HK-2 (cell line): ENCODE results near the gene ENSA.
A peak's percentile ranks its signal among the peaks of the same experiment; 100 is the strongest.
"Not testable (repeated sequence)": the region's sequence is repeated elsewhere in the genome, so short reads cannot be mapped to it uniquely, and the experiment has no call there.

Experiments
- DNase-seq: peaks from one replicate; pipeline ENCODE4 v3.0.0-alpha.2; 2018; ENCODE audit not compliant: unreplicated experiment

Gene ENSA, protein sequence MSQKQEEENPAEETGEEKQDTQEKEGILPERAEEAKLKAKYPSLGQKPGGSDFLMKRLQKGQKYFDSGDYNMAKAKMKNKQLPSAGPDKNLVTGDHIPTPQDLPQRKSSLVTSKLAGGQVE

DNA sequence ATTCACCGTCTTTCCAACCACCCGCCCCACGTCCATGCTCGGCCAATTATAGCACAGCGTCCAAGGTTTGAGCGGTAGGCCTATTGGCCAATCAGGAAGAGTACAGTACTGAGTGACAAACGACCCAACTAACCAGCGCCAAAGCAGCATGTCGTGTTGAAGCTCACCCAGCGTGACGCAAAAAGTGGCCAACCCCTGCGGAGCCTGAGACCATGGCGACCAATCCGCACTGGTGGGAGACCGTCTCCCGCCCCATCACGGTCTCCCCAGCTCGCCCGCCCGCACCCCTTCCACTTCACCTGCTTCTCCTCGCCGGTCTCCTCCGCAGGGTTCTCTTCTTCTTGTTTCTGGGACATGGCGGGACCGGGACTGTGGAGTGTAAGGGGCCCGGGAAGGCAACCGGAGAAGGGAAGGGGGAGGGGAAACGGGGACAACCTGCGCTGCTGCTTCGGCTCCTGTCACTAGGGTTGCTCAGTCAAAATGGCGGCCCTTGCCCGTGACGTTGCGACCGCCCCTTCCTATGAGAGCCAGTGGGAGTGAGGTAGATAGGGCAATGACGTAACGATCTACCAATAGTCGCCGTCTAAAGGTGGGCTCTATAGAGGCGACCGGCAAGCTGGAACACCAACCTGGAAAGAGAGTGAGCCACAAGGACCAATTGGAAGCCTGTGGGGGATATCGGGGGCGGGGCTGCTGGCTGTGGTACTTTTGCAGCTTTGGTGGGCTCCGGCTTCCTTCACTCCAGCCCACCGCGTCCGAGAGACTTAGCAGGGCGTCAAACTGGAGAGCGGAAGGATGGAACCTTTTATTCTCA is at the start of gene ENSA:
TSS of gene ENSA (minus strand) at position 498 of the 814 bp plus-strand sequence. CDS start at position 356, 142 bp downstream.
- peak; percentile 96 for DNase-seq

DNA sequence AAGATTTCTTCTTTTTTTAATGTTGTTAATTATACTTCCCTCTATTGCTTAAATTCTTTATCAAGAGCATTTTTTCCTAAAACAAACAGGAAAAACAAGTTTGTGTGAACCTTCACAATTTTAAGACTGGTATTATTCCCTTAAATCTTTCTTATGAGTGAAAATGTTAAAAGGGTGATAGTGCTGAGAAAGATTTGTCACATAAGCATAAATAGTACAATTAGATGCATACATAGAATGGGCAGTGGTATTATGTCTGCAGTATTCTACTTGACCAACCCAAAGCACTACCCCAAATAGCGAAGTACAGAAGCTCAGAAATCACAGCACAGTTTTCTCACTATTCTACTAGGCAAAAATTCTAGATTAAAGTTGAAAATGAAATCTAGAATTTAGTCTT is 49.6 kb upstream of the ENSA start:
- DNase-seq: no peak

DNA sequence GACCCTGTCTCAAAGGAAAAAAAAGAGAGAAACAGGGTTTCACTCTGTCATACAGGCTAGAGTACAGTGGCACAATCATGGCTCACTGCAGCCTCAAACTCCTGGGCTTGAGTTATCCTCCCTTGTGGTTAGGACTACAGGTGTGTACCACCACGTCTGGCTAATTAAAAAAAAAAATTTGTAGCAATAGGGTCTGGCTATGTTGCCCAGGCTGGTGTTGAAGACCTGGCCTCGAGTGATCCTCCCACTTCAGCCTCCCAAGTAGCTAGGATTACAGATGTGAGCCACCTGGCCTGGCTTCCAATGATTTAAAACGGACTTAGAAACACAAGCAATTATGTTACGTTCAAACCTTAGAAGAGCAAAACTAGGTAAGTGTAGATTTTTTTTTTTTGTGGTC is 45.5 kb upstream of the ENSA start:
- no peak for DNase-seq

DNA sequence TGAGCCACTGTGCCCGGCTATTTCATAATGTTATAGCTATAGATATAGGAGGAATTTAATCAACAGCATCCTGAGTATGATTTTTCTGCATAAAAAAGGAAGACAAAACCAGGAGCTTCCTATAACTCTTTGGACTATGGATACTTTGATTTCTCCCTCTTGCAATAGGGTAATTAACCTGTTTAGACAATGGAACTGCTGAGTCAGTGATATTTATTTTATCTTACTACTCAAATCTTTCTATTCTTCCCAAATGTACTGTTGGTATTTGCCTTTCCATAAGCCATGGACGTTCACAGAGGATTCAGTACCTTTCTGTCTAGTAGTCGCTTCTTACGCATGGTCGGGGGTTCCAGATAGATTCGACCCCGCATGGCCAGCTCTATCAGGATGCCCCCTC is 33.9 kb upstream of the ENSA start:
- DNase-seq: no peak

DNA sequence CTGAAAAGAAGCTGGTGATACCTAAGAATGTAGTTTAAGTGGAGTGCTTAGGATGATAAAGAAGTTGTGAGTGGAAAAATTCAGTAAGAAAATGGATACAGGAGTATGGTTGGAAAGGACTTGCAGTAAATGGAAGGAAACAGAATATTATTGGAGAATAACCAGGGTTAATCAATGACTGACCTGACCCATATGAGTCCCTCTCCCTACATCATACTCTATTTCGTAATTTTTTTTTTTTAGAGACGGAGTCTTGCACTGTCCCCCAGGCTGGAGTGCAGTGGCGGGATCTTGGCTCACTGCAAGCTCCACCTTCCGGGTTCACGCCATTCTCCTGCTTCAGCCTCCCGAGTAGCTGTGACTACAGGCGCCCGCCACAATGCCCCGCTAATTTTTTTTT is 33.4 kb upstream of the ENSA start:
- no peak for DNase-seq

DNA sequence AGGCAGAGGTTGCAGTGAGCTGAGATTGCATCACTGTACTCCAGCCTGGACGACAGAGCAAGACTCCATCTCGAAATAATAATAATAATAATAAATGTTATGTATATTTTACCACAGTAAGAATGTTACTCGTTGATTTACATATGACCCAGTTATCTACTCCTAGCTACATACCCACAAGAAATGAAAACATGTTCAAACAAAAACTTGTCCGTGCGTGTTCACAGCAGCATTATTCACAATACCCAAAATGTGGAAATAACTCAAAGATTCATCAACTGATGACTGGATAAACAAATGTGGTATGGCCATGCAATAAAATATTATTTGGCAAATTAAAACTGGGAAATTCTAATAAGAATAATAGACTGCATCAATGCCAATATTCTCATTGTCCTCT is 31.7 kb upstream of the ENSA start:
- DNase-seq: no peak

DNA sequence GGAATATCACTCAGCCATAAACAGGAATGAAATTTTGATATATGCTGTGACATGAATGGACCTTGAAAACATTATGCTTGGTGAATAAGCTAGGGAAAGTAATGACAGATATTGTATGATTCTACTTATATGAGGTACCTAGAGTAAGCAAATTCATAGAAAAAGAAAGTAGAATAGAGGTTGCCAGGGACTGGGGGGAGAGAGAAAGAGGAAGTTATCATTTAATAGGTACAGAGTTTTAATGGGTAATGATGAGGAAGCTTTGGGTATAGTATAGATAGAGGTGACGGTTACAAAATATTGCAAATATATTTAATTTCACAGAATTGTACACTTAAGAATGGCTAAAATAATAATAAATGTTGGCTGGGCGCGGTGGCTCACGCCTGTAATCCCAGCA is 31.2 kb upstream of the ENSA start:
- DNase-seq: no peak

DNA sequence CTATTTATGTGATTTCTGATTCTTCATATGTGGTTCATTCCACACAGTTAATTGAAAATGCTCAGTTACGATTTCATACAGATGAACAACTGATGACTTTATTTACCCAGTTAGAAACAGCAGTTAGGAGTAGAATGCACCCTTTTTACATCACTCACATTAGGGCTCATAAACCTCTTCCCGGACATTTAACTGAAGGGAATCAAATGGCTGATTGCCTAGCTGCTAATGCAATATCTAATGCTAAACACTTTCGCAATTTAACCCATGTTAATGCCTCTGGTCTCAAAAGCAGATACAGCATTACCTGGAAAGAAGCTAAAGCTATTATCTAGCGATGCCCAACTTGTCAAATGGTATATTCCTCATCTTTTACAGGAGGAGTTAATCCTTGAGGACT is 27.7 kb upstream of the ENSA start:
- not testable (repeated sequence) for DNase-seq

DNA sequence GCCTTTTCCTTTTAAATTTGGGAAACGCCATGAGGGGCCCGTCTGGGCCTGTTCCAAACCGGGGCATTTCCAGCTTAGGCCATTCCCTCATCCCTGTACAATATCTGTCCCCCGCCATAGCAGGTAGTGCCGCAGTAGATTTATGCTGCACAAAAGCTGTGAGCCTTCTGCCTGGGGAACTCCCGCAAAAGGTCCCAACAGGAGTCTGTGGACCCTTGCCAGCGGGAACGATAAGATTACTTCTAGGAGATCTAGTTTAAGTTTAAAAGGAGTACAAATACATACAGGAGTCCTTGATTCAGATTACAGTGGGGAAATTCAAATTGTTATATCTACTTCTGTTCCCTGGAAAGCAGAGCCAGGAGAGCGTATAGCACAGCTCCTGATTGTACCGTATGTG is 25.2 kb upstream of the ENSA start:
- DNase-seq: not testable (repeated sequence)

DNA sequence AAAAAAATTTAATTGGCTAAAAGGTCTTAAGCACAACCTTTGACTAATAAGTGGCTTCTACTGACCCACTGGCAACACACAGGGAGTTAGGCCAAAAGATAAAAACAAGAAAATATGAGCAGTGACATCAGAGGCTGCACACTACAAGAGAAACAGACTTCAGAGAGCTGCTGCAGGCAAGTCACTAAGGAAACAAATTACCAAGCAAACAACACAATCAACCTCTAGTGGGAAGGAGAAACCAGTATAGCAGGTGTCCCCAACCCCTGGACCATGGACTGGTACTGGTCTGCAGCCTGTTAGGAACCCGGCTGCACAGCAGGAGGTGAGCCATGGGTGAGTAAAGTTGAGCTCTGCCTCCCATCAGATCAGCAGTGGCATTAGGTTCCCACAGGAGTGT is 20.8 kb upstream of the ENSA start:
- no peak for DNase-seq

DNA sequence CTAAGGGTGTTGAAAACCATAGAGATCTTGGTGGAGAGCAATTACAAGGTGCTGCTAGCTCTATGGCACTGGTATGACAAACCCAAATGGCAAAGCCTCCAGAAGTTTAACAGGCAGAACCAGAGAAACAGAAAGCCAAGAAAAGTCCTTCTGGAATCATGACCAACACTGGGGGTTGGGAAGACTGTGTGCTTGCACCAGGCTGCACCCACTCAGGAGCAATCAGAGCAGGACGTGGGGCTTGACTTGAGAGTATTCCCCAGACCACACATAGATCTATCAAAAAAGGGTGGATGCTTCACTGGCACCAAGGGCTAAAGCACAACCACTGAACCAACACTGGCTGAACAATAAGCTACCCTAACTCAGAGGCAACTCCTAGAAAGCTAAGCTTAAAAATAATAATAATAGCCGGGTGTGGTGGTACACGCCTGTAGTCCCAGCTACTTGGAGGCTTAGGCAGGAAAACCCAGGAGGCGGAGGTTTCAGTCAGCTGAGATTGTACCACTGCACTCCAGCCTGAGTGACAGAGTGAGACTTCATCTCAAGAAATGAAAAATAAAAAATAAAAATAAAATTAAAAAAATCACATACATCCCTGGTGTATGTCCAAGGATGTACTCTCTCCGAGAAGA is 20.1 kb upstream of the ENSA start:
- no peak for DNase-seq

DNA sequence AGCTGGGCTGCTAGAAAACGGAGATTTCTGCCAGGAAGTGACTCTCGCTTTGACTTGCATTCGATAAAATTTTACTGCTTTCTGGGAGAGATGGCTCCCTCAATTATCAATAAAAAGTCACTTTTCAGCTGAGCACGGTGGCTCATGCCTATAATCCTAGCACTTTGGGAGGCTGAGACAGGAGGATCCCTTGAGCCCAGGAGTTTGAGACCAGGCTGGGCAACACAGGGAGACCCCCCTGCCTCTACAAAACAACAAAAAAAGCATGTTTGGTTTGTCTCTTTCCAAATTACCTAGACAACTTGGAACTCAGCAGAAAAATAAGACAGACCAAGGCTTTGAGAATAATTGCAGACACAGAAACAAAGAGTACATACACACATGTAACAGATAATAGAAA is 12.9 kb upstream of the ENSA start:
- DNase-seq: no peak

DNA sequence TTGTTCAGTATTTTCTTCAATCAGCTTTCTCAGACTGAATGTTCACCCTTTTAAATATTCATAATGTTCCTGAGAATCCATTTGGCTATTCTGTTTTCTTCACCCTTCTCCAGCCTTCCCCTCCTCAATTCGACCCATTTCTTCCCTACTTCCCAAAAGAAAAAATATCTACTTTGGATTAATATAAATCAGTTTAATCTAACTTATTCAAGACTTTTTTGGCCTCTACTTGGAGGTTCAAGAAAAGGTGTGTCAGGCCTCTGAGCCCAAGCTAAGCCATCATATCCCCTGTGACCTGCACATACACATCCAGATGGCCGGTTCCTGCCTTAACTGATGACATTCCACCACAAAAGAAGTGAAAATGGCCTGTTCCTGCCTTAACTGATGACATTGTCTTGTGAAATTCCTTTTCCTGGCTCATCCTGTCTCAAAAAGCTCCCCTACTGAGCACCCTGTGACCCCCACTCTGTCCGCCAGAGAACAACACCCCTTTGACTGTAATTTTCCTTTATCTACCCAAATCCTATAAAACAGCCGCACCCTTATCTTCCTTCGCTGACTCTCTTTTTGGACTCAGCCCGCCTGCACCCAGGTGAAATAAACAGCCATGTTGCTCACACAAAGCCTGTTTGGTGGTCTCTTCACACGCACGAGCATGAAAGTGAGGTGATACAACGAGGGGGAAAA is 11.9 kb upstream of the ENSA start:
- not testable (repeated sequence) for DNase-seq

DNA sequence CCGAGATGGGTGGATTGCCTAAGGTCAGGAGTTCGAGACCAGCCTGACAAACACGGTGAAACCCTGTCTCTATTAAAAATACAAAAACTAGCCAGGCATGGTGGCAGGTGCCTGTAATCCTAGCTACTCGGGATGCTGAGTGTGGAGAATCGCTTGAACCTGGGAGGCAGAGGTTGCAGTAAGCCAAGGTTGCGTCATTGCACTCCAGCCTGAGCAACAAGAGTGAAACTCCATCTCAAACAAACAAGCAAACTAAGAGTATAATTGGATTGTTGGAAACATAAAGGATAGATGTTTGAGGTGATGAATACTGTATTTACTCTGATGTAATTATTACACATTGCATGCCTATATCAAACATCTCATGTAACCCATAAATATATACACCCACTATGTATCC is 9.0 kb upstream of the ENSA start:
- not testable (repeated sequence) for DNase-seq

DNA sequence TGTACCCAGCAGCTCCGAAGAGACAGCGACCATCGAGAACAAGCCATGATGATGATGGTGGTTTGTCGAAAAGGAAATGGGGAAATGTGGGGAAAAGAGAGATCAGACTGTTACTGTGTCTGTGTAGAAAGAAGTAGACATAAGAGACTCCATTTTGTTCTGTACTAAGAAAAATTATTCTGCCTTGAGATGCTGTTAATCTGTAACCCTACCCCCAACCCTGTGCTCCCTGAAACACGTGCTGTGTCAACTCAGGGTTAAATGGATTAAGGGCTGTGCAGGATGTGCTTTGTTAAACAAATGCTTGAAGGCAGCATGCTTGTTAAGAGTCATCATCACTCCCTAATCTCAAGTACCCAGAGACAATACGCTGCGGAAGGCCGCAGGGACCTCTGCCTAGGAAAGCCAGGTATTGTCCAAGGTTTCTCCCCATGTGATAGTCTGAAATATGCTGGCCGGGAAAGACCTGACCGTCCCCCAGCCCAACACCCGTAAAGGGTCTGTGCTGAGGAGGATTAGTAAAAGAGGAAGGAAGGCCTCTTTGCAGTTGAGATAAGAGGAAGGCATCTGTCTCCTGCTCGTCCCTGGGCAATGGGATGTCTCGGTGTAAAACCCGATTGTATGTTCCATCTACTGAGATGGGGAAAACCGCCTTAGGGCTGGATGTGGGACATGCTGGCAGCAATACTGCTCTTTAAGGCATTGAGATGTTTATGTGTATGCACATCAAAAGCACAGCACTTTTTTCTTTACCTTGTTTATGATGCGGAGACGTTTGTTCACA is 5.6 kb upstream of the ENSA start:
- not testable (repeated sequence) for DNase-seq

DNA sequence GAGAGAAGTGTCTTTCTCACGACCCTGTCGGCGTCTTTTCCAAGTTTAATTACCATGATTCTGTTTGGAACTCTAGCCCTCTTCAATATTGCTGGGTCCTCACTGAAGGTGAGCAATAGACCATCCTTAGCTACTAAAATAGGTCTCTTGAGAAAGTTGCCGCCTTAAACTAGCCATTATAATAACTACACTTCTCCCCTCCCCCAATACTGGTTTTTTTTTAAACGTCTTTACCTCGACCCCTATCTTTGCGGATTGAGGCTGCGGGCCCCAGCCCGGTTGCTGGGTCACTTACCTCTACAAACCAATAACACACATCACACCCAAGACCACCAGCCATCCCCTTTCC is 672 bp downstream of the ENSA start:
- no peak for DNase-seq

DNA sequence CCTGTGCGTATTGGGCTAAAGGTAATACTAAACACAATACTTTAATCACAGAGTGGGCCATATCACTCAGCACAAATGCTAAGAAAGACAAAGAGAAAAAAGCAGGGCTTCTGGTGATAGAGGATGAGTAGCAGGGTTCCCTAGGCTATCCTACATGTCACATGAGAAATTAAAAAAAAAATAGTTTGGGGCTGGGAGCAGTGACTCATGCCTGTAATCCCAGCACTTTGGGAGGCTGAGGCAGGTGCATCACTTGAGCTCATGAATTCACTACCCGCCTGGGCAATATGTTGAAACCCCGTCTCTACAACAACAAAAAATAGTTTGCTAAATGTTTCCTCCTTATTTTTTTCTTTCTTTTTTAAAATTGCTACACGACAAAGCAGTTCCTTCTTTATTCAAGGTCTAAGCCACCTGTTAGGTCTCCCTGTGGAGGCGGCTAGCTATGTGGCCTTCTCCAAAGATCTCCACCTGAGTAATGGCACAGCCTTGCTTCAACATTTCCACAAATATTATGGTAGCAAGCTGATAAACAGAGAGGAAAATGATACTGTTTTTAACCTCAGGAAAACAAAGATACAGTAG is 1.5 kb downstream of the ENSA start:
- no peak for DNase-seq

DNA sequence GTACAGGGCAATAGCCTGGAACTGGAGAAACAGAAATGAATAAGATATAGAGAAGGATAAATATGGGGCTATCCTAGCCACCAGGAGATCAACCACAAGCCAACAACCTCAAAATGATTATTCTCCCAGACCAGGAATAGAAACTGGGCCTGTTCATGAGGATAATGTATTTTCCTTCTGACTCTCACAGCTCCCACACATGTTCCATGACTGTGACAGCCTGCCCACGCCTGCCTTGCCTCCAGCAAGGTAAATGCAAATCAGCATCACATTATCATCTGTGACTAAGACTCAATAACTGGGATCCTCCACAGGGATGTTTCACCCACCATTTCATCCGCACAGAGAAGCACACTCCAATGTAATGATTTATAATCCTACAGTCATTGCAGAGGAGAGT is 3.3 kb downstream of the ENSA start:
- DNase-seq: no peak

DNA sequence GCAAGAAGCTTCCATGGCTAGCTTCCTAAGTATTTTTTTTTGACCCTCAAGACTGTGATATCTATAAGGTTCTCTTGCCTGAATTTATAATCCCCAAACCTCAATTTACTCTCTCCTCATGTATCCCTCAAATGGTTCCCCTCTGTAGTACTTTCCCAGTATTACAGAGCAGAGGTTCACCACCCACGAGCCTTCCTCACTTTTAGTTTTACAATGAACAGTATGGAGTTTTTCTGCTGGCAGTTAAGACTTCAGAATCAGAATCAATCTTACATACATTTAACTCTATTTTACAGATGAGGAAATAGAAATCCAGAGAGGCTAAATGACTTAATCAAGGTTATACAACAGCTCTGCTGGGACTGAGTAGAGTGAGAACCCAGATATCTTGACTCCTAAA is 4.9 kb downstream of the ENSA start:
- DNase-seq: not testable (repeated sequence)

DNA sequence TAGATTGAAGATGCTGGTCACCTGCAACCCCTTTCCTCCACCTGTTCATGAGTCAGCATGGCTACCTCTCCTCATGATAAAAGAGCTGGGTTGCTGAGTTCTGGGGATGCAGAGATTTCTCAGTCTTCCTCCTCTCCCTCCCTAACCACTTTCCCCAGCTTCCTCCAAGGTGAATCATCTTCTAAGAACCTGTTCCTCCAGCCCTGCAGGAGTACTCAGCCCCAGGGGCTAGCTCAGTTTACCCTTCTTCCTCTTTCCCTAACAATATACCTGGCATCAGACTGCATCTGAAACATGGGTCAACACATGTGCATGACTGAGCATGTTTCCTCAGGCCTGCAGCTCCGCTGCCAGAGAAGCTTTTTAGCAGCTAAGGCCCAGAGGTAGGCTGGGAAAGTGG is 5.3 kb downstream of the ENSA start:
- DNase-seq: not testable (repeated sequence)

DNA sequence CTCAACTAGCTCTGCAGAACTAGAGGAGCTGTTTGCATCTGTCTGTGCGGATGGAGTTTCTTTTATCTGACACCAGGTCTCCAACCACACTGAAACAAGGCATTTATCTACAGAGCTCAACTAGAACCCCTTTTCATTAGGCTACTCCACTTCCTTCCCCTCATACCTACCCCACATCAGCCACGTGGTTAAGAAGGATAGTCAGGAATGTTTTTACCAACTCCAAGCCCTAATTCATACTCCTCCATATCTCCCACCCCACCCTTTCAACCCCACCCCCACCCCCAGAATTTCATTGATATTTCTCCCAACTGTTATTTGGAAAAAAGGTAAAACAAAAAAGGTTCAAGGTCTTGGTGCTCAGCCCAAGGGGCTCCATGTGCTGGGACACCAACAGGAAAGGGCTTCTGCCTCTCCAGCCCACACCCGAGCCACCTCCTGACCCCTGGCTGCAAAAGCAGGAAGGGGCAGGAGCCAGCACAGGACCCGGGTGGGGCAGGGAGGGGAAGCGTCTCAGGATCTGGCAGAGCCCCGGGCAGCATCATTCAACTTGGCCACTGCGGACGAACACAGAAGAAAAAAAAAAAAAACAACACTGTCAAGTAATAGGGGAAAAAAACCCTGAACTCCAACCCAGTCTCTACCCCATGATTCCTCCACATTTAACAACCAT is 7.0 kb downstream of the ENSA start:
- no peak for DNase-seq
